SK-N-SH (cell line): ENCODE measurements around the gene HOXA10.

Source experiments
- EP300 ChIP-seq, 2 experiments: IDR thresholded peaks; 2 replicates each; pipeline versions ENCODE4 v1.4.0 to v1.6.1; 2012; ENCODE audit warnings: borderline replicate concordance in 1 of 2, low read depth in 1 of 2, low read length in 1 of 2
- FOXJ3 ChIP-seq: sonication (generic); formaldehyde crosslinking; IDR thresholded peaks from 2 replicates; pipeline ENCODE4 v1.5.1; 2020; ENCODE audit warnings: mild to moderate bottlenecking, missing genetic modification reagents
- JUND ChIP-seq: IDR thresholded peaks from 2 replicates; pipeline ENCODE4 v1.4.0; 2012
- NRF1 ChIP-seq: IDR thresholded peaks from 2 replicates; pipeline ENCODE4 v1.6.1; 2012; ENCODE audit warnings: low read depth, mild to moderate bottlenecking, low read length
- POLR2AphosphoS5 ChIP-seq: IDR thresholded peaks from 2 replicates; pipeline ENCODE4 v1.6.1; 2012; ENCODE audit warnings: low read depth, low read length
- TEAD4 ChIP-seq: IDR thresholded peaks from 2 replicates; pipeline ENCODE4 v1.4.0; 2012; ENCODE audit warnings: mild to moderate bottlenecking, borderline replicate concordance; ENCODE audit not compliant: insufficient read depth
- YY1 ChIP-seq: IDR thresholded peaks from 2 replicates; pipeline ENCODE4 v1.4.0; 2012; ENCODE audit warnings: low read depth, mild to moderate bottlenecking
- TF ChIP-seq, protein P1 (sequence below): IDR thresholded peaks from 2 replicates; pipeline ENCODE4 v1.4.0; 2012; ENCODE audit warnings: low read depth, borderline replicate concordance
- TF ChIP-seq, protein P2 (sequence below): IDR thresholded peaks from 2 replicates; pipeline ENCODE4 v1.4.0; 2012; ENCODE audit warnings: low read depth, borderline replicate concordance
- TF ChIP-seq, protein P3 (sequence below): fragments of 200-600 bp; sonication (generic); IDR thresholded peaks from 2 replicates; pipeline ENCODE4 v1.6.1; 2017; ENCODE audit warnings: antibody characterized with exemption, mild to moderate bottlenecking, moderate library complexity

- no peak for TF ChIP-seq YY1
- TF ChIP-seq POLR2AphosphoS5: no peak
- TF ChIP-seq EP300 (IDR thresholded peaks at IDR 0.05; ENCODE audit: borderline replicate concordance in 1 of 2, low read depth in 1 of 2, low read length in 1 of 2): no peak
- TF ChIP-seq, protein P1, sequence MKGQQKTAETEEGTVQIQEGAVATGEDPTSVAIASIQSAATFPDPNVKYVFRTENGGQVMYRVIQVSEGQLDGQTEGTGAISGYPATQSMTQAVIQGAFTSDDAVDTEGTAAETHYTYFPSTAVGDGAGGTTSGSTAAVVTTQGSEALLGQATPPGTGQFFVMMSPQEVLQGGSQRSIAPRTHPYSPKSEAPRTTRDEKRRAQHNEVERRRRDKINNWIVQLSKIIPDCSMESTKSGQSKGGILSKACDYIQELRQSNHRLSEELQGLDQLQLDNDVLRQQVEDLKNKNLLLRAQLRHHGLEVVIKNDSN: no peak
- TF ChIP-seq, protein P2, sequence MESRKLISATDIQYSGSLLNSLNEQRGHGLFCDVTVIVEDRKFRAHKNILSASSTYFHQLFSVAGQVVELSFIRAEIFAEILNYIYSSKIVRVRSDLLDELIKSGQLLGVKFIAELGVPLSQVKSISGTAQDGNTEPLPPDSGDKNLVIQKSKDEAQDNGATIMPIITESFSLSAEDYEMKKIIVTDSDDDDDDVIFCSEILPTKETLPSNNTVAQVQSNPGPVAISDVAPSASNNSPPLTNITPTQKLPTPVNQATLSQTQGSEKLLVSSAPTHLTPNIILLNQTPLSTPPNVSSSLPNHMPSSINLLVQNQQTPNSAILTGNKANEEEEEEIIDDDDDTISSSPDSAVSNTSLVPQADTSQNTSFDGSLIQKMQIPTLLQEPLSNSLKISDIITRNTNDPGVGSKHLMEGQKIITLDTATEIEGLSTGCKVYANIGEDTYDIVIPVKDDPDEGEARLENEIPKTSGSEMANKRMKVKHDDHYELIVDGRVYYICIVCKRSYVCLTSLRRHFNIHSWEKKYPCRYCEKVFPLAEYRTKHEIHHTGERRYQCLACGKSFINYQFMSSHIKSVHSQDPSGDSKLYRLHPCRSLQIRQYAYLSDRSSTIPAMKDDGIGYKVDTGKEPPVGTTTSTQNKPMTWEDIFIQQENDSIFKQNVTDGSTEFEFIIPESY: no peak
- no peak for TF ChIP-seq TEAD4
- TF ChIP-seq, protein P3, sequence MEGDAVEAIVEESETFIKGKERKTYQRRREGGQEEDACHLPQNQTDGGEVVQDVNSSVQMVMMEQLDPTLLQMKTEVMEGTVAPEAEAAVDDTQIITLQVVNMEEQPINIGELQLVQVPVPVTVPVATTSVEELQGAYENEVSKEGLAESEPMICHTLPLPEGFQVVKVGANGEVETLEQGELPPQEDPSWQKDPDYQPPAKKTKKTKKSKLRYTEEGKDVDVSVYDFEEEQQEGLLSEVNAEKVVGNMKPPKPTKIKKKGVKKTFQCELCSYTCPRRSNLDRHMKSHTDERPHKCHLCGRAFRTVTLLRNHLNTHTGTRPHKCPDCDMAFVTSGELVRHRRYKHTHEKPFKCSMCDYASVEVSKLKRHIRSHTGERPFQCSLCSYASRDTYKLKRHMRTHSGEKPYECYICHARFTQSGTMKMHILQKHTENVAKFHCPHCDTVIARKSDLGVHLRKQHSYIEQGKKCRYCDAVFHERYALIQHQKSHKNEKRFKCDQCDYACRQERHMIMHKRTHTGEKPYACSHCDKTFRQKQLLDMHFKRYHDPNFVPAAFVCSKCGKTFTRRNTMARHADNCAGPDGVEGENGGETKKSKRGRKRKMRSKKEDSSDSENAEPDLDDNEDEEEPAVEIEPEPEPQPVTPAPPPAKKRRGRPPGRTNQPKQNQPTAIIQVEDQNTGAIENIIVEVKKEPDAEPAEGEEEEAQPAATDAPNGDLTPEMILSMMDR: no peak
- no peak for TF ChIP-seq JUND
- TF ChIP-seq FOXJ3: no peak
- no peak for TF ChIP-seq NRF1
Observed at GRCh38 chr7:27193335-27194001, 19.3 kb upstream of the HOXA10 start.
